Panc1 (cell line): ENCODE results near the gene IFNA1. TPM values are rescaled to one million over a fixed set of nuclear protein-coding genes. Genes with fewer than 3 reads are reported as not detected.

ENCODE experiments used
- ATAC-seq: fragments of 200-7000 bp; cut with Tn5 transposase; 2 replicates; pipeline ENCODE4 v1.9.1; 2020; ENCODE audit warnings: mild to moderate bottlenecking, moderate library complexity
- BruUV-seq: library from RNA; stranded (reverse); fragments of 400-500 nt; replicated peaks from 2 replicates; lab custom pipeline; 2021; lab: Mats Ljungman, UMichigan
- CTCF ChIA-PET: fragments of 300-600 bp; sonication (Branson Sonifier 250); formaldehyde crosslinking; loops from one replicate; lab custom pipeline; 2022; ENCODE audit warnings: antibody characterized with exemption; lab: Charles Lee
- POLR2A ChIA-PET: fragments of 300-600 bp; sonication (Branson Sonifier 250); formaldehyde crosslinking; loops from one replicate; lab custom pipeline; 2022; ENCODE audit warnings: antibody characterized with exemption; lab: Charles Lee
- DNase-seq: peaks from one replicate; pipeline ENCODE4 v3.0.0-alpha.2; 2010; ENCODE audit warnings: low read depth, low spot score
- H3K27ac ChIP-seq: 2 replicates; pipeline ENCODE4 v1.5.1; 2011; ENCODE audit warnings: mild to moderate bottlenecking, low read length, inconsistent platforms
- H3K27me3 ChIP-seq: fragments of 200-500 bp; sonication (Bioruptor generic); 2 replicates; pipeline ENCODE4 v1.6.0; 2014; ENCODE audit warnings: low read length, inconsistent platforms; ENCODE audit not compliant: control insufficient read depth, insufficient read depth
- H3K36me3 ChIP-seq: fragments of 200-500 bp; sonication (Bioruptor generic); 2 replicates; pipeline ENCODE4 v1.5.1; 2014; ENCODE audit warnings: inconsistent platforms, mild to moderate bottlenecking, low read length, moderate library complexity; ENCODE audit not compliant: control insufficient read depth, insufficient read depth
- H3K4me1 ChIP-seq: 2 replicates; pipeline ENCODE4 v1.5.1; 2011; ENCODE audit warnings: inconsistent platforms, mild to moderate bottlenecking, low read length, moderate library complexity; ENCODE audit not compliant: control insufficient read depth, insufficient read depth
- H3K4me3 ChIP-seq, 2 experiments: 2 replicates each; pipeline ENCODE4 v1.5.1; 2011 to 2012; ENCODE audit warnings: low read depth in 2 of 2, low read length in 2 of 2, mild to moderate bottlenecking in 2 of 2, inconsistent platforms in 1 of 2, moderate library complexity in 1 of 2
- H3K9me3 ChIP-seq: fragments of 200-500 bp; sonication (Bioruptor generic); 2 replicates; pipeline ENCODE4 v1.5.1; 2014; ENCODE audit warnings: low read depth, mild to moderate bottlenecking, inconsistent platforms, low read length, moderate library complexity; ENCODE audit not compliant: control insufficient read depth, insufficient read depth
- SIN3A ChIP-seq: IDR thresholded peaks from 2 replicates; pipeline ENCODE4 v1.6.1; 2012; ENCODE audit warnings: low read depth, mild to moderate bottlenecking, low read length, moderate library complexity, borderline replicate concordance; ENCODE audit not compliant: insufficient read depth
- TCF7L2 ChIP-seq: IDR thresholded peaks from 2 replicates; pipeline ENCODE4 v1.6.1; 2011; ENCODE audit warnings: mild to moderate bottlenecking, low read depth, low read length, inconsistent platforms
- in situ Hi-C: cut with HindIII; loops from 2 replicates; pipeline ENCODE4 v1.10.0; 2016; ENCODE audit warnings: low sequenced_read_pairs, low pct_unique_long_range_greater_than_20kb
- intact Hi-C: fragments of 100-400 bp; cut with micrococcal nuclease; formaldehyde crosslinking; loops from one replicate; pipeline ENCODE4 v1.10.0; 2022; ENCODE audit not compliant: unreplicated experiment
- total RNA-seq: library from RNA; stranded (reverse); gene quantifications from one replicate; pipeline ENCODE4 v1.2.1, GENCODE V29; 2021; ENCODE audit not compliant: unreplicated experiment
- TF ChIP-seq, protein P1 (sequence below), 2 experiments: IDR thresholded peaks; 2 replicates each; pipeline ENCODE4 v1.6.1; 2011 to 2012; ENCODE audit warnings: low read depth in 2 of 2, control low read depth in 1 of 2, low read length in 1 of 2, mild to moderate bottlenecking in 1 of 2, moderate library complexity in 1 of 2; ENCODE audit not compliant: insufficient read depth in 1 of 2

The IFNA1 gene
- total RNA-seq, 1 experiment from 2014 or later = not detected

DNA sequence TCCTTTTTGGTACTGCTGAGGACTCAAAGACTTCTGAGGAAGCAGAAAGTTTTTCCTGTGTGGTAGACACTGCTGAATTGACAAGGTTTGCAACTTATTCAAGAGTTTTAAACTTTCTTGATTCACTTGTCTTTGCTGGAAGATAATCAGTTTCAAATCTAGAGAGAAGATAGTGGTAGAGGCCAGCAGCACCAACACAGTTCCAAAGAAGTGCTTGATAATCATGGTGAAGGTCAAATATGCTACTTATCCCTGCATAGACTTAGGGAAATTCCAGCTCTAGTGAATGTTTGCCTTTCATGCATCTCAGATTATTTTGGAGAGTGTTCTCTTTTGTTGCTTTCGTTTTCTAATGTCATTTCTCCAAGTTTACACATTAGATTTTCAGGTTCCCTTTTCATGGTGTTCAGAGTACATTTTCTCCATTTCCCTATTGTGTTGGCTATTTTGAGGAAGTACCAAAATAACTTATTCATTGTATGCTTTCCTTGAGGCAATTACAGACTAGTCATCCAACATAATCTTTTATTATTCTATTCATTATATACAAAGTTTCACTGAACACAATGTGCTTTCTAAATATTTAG lies 41.3 kb downstream of the IFNA1 start:
- no peaks in the 10 kb centered on the region; the same call in 1 of the 2 replicates for H3K36me3 ChIP-seq
- H3K4me3 ChIP-seq = no peak overlapping the region
- H3K4me1 ChIP-seq = no peaks in the 10 kb centered on the region
- TF ChIP-seq, protein P1, sequence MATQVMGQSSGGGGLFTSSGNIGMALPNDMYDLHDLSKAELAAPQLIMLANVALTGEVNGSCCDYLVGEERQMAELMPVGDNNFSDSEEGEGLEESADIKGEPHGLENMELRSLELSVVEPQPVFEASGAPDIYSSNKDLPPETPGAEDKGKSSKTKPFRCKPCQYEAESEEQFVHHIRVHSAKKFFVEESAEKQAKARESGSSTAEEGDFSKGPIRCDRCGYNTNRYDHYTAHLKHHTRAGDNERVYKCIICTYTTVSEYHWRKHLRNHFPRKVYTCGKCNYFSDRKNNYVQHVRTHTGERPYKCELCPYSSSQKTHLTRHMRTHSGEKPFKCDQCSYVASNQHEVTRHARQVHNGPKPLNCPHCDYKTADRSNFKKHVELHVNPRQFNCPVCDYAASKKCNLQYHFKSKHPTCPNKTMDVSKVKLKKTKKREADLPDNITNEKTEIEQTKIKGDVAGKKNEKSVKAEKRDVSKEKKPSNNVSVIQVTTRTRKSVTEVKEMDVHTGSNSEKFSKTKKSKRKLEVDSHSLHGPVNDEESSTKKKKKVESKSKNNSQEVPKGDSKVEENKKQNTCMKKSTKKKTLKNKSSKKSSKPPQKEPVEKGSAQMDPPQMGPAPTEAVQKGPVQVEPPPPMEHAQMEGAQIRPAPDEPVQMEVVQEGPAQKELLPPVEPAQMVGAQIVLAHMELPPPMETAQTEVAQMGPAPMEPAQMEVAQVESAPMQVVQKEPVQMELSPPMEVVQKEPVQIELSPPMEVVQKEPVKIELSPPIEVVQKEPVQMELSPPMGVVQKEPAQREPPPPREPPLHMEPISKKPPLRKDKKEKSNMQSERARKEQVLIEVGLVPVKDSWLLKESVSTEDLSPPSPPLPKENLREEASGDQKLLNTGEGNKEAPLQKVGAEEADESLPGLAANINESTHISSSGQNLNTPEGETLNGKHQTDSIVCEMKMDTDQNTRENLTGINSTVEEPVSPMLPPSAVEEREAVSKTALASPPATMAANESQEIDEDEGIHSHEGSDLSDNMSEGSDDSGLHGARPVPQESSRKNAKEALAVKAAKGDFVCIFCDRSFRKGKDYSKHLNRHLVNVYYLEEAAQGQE (IDR thresholded peaks at IDR 0.05; ENCODE audit: insufficient read depth in 1 of 2, low read depth in 2 of 2, low read length in 1 of 2) = no peak
- no peak for DNase-seq
- H3K27me3 ChIP-seq = no peaks in the 10 kb centered on the region
- no peaks in the 10 kb centered on the region for H3K9me3 ChIP-seq
- CTCF ChIA-PET = no interaction called here
- no peak for ATAC-seq
- POLR2A ChIA-PET = no interaction called here
- in situ Hi-C loops (no loop called here), intact Hi-C loops (no loop called here)
- BruUV-seq = no TSS peak
- H3K27ac ChIP-seq = no peak overlapping the region

DNA sequence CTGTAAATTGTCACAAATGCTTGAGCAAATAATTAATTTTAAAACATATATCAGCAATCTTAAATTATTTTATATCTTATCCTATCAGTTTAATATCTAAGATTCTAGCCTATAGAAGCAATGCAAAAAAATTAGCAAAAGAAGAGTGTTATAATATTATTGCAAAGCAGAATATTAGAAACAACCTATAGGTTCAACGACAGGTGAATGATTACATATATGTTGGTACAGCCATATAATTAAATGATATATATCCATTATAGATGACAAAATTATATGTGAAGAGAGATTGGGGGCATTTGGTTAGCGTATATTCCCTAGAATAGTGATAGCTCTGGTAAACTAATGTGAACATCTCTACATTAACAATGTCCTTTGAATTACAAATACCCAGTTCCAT lies 42.0 kb downstream of the IFNA1 start, which contains the start of gene IFNE:
TSS of gene IFNE (minus strand) at position 101 of the 400 bp plus-strand sequence. CDS start 619 bp downstream, outside the sequence.
- in situ Hi-C loops (no loop called here), intact Hi-C loops (no loop called here)
- ATAC-seq (no peak), DNase-seq (no peak)
- Histone ChIP-seq H3K27ac (no peak within 1 kb of the TSS), H3K36me3 (no peaks in the 10 kb centered on the region; the same call in 1 of the 2 replicates), H3K4me1 (no peaks in the 10 kb centered on the region), H3K4me3 (no peak within 1 kb of the TSS), H3K27me3 (no peaks in the 10 kb centered on the region), H3K9me3 (no peaks in the 10 kb centered on the region)
- TF ChIP-seq SIN3A = no peak
- no peak for TF ChIP-seq TCF7L2
- TF ChIP-seq, protein P1 (IDR thresholded peaks at IDR 0.05; ENCODE audit: insufficient read depth in 1 of 2, low read depth in 2 of 2, low read length in 1 of 2) = no peak
- POLR2A ChIA-PET = no interaction called here
- CTCF ChIA-PET = no interaction called here
- no TSS peak for BruUV-seq

Other genes with a start within 250 kb of the IFNA1 start
- gene IFNA7, start 238.2 kb upstream of the IFNA1 start, total RNA-seq = not detected
- gene IFNA10, start 233.3 kb upstream of the IFNA1 start, total RNA-seq = not detected
- gene IFNA16, start 223.1 kb upstream of the IFNA1 start, total RNA-seq = not detected
- not detected for gene IFNA17, start 212.2 kb upstream of the IFNA1 start, total RNA-seq
- gene IFNA14, start 200.4 kb upstream of the IFNA1 start, total RNA-seq = not detected
- gene IFNA5, start 135.1 kb upstream of the IFNA1 start, total RNA-seq = not detected
- gene KLHL9, start 105.0 kb upstream of the IFNA1 start, total RNA-seq = 7.4 TPM
- gene IFNA6, start 89.6 kb upstream of the IFNA1 start, total RNA-seq = not detected
- gene IFNA13, start 72.4 kb upstream of the IFNA1 start, total RNA-seq = not detected
- gene IFNA2, start 55.0 kb upstream of the IFNA1 start, total RNA-seq = not detected
- gene IFNA8, start 31.3 kb upstream of the IFNA1 start, total RNA-seq = not detected
- gene IFNE, start 41.9 kb downstream of the IFNA1 start, total RNA-seq = 0.44 TPM